ENCODE measurements around the gene PIK3AP1.
"Not testable (repeated sequence)": the region's sequence is repeated elsewhere in the genome, so short reads cannot be mapped to it uniquely, and the experiment has no call there.

DNA sequence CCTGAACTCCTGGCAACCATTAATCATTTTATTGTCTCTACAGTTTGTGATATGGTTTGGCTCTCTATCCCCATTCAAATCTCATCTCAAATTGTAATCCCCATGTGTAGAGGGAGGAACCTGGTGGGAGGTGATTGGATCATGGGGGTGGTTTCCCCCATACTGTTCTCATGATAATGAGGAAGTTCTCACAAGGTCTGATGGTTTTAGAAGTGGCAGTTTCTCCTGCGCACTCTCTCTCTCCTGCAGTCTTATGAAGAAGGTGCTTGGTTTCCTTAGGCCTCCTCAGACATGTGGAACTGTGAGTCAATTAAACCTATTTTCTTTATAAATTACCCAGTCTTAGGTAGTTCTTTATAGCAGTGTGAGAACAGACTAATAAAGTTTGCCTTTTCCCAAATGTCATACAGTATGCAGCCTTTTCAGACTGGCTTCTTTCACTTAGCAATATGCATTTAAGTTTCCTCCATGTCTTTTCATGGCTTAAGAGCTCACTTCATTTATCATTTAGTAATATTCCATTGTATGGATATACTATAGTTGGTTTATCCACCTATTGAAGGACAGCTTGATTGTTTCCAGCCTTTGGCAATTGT lies 17.1 kb upstream of the PIK3AP1 start:
- TF ChIP-seq, protein P1, sequence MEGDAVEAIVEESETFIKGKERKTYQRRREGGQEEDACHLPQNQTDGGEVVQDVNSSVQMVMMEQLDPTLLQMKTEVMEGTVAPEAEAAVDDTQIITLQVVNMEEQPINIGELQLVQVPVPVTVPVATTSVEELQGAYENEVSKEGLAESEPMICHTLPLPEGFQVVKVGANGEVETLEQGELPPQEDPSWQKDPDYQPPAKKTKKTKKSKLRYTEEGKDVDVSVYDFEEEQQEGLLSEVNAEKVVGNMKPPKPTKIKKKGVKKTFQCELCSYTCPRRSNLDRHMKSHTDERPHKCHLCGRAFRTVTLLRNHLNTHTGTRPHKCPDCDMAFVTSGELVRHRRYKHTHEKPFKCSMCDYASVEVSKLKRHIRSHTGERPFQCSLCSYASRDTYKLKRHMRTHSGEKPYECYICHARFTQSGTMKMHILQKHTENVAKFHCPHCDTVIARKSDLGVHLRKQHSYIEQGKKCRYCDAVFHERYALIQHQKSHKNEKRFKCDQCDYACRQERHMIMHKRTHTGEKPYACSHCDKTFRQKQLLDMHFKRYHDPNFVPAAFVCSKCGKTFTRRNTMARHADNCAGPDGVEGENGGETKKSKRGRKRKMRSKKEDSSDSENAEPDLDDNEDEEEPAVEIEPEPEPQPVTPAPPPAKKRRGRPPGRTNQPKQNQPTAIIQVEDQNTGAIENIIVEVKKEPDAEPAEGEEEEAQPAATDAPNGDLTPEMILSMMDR (CRISPR knock-in tag; IDR thresholded peaks at IDR 0.05) = not testable (repeated sequence)
- TF ChIP-seq, protein P2, sequence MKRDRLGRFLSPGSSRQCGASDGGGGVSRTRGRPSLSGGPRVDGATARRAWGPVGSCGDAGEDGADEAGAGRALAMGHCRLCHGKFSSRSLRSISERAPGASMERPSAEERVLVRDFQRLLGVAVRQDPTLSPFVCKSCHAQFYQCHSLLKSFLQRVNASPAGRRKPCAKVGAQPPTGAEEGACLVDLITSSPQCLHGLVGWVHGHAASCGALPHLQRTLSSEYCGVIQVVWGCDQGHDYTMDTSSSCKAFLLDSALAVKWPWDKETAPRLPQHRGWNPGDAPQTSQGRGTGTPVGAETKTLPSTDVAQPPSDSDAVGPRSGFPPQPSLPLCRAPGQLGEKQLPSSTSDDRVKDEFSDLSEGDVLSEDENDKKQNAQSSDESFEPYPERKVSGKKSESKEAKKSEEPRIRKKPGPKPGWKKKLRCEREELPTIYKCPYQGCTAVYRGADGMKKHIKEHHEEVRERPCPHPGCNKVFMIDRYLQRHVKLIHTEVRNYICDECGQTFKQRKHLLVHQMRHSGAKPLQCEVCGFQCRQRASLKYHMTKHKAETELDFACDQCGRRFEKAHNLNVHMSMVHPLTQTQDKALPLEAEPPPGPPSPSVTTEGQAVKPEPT (CRISPR knock-in tag; IDR thresholded peaks at IDR 0.05; ENCODE audit: low read depth) = not testable (repeated sequence)
- TF ChIP-seq TCF12 (IDR thresholded peaks at IDR 0.05); TCF12 (CRISPR knock-in tag; IDR thresholded peaks at IDR 0.05); SMC3 (IDR thresholded peaks at IDR 0.05; ENCODE audit: low read length); ZNF513 (CRISPR knock-in tag; conservative IDR thresholded peaks at IDR 0.05); RNF2 (conservative IDR thresholded peaks at IDR 0.05; ENCODE audit: low read depth); EEA1 (CRISPR knock-in tag; IDR thresholded peaks at IDR 0.05; ENCODE audit: borderline replicate concordance); GATAD1 (CRISPR knock-in tag; IDR thresholded peaks at IDR 0.05); RORA (CRISPR knock-in tag; IDR thresholded peaks at IDR 0.05); KAT7 (CRISPR knock-in tag; IDR thresholded peaks at IDR 0.05; ENCODE audit: borderline replicate concordance); JUNB (CRISPR knock-in tag; IDR thresholded peaks at IDR 0.05; ENCODE audit: borderline replicate concordance); MXI1 (IDR thresholded peaks at IDR 0.05; ENCODE audit: borderline replicate concordance, low read depth, low read length): not testable (repeated sequence)
- TF ChIP-seq, protein P3, sequence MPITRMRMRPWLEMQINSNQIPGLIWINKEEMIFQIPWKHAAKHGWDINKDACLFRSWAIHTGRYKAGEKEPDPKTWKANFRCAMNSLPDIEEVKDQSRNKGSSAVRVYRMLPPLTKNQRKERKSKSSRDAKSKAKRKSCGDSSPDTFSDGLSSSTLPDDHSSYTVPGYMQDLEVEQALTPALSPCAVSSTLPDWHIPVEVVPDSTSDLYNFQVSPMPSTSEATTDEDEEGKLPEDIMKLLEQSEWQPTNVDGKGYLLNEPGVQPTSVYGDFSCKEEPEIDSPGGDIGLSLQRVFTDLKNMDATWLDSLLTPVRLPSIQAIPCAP (CRISPR knock-in tag; IDR thresholded peaks at IDR 0.05; ENCODE audit: low read depth) = not testable (repeated sequence)
